DOHH2 (cell line): Measurements from ENCODE around the gene HLX.

Experiments used
- H3F3A ChIP-seq: fragments of 200-600 bp; sonication (generic), shearing (Covaris generic); 2 replicates; pipeline ENCODE4 v1.6.0; 2016; ENCODE audit warnings: antibody characterized with exemption, mild to moderate bottlenecking; ENCODE audit not compliant: control insufficient read depth, insufficient read depth
- H3K27ac ChIP-seq: fragments of 200-600 bp; sonication (generic); 2 replicates; pipeline ENCODE4 v1.5.1; 2014; ENCODE audit warnings: low read depth, mild to moderate bottlenecking, low read length, moderate library complexity
- H3K27me3 ChIP-seq: fragments of 200-600 bp; sonication (generic); 2 replicates; pipeline ENCODE4 v1.6.1; 2014; ENCODE audit warnings: mild to moderate bottlenecking, low read length, mixed read lengths; ENCODE audit not compliant: control insufficient read depth
- H3K36me3 ChIP-seq: fragments of 200-600 bp; sonication (generic); 2 replicates; pipeline ENCODE4 v1.6.1; 2014; ENCODE audit warnings: mild to moderate bottlenecking, low read length, moderate library complexity, mixed read lengths; ENCODE audit not compliant: control insufficient read depth
- H3K4me1 ChIP-seq: fragments of 200-600 bp; sonication (generic); 2 replicates; pipeline ENCODE4 v1.6.1; 2014; ENCODE audit warnings: mild to moderate bottlenecking, low read length, mixed read lengths; ENCODE audit not compliant: control insufficient read depth
- H3K4me2 ChIP-seq: fragments of 200-600 bp; sonication (generic); 2 replicates; pipeline ENCODE4 v1.6.0; 2014; ENCODE audit warnings: mild to moderate bottlenecking, low read length, moderate library complexity
- H3K4me3 ChIP-seq: fragments of 200-600 bp; sonication (generic); 2 replicates; pipeline ENCODE4 v1.5.1; 2014; ENCODE audit warnings: mild to moderate bottlenecking, low read length, mixed read lengths
- H3K79me2 ChIP-seq: fragments of 200-600 bp; sonication (generic); 2 replicates; pipeline ENCODE4 v1.6.1; 2014; ENCODE audit warnings: mild to moderate bottlenecking, low read length, mixed read lengths; ENCODE audit not compliant: control insufficient read depth
- H3K9me2 ChIP-seq: fragments of 200-600 bp; sonication (generic); replicated peaks from 2 replicates; pipeline ENCODE4 v1.6.1; 2014; ENCODE audit warnings: mild to moderate bottlenecking, low read length, mixed read lengths; ENCODE audit not compliant: control insufficient read depth
- H3K9me3 ChIP-seq: fragments of 200-600 bp; sonication (generic); 2 replicates; pipeline ENCODE4 v1.6.1; 2014; ENCODE audit warnings: antibody characterized with exemption, low read length, mixed read lengths; ENCODE audit not compliant: control insufficient read depth, insufficient read depth
- H4K20me1 ChIP-seq: fragments of 200-600 bp; sonication (generic); 2 replicates; pipeline ENCODE4 v1.6.0; 2014; ENCODE audit warnings: low read depth, mild to moderate bottlenecking, antibody characterized with exemption, low read length, moderate library complexity; ENCODE audit not compliant: control insufficient read depth, insufficient read depth
- CTCF ChIP-seq: fragments of 200-600 bp; sonication (generic); IDR thresholded peaks from one replicate; pipeline ENCODE4 v1.5.1; 2014; ENCODE audit warnings: antibody characterized with exemption, mild to moderate bottlenecking, low read depth, low read length; ENCODE audit not compliant: poor library complexity, severe bottlenecking
- EZH2phosphoT487 ChIP-seq: fragments of 200-600 bp; sonication (generic); IDR thresholded peaks from 2 replicates; pipeline ENCODE4 v1.6.1; 2017; ENCODE audit warnings: borderline replicate concordance, mild to moderate bottlenecking, antibody characterized with exemption, low read length, moderate library complexity, mixed read lengths

Gene HLX

GRCh38 chr1:220878191-220879075 lies 810 bp upstream of the HLX start:
- peak overlapping the region; percentile 40 for H3K4me3 ChIP-seq
- peaks cover 63% of the 10 kb centered on the region for H3K27me3 ChIP-seq
- H3F3A ChIP-seq = no peaks in the 10 kb centered on the region
- no peaks in the 10 kb centered on the region for H3K79me2 ChIP-seq
- no peaks in the 10 kb centered on the region for H3K36me3 ChIP-seq
- H3K4me2 ChIP-seq = peak overlapping the region; percentile 55
- H4K20me1 ChIP-seq = no peaks in the 10 kb centered on the region
- TF ChIP-seq EZH2phosphoT487 (peak; percentile 73; the same call in 1 of the 2 replicates), CTCF (no peak)
- no peaks in the 10 kb centered on the region for H3K9me3 ChIP-seq
- H3K27ac ChIP-seq = no peak overlapping the region
- peaks cover 25% of the 10 kb centered on the region for H3K4me1 ChIP-seq
- H3K9me2 ChIP-seq = no peaks in the 10 kb centered on the region

- Histone ChIP-seq H3K27me3 (peaks cover 63% of the 10 kb centered on the region), H4K20me1 (no peaks in the 10 kb centered on the region), H3K36me3 (no peaks in the 10 kb centered on the region), H3K27ac (no peak overlapping the region), H3K4me2 (peak overlapping the region; percentile 55), H3K9me2 (no peaks in the 10 kb centered on the region), H3K79me2 (no peaks in the 10 kb centered on the region), H3F3A (no peaks in the 10 kb centered on the region), H3K4me1 (peaks cover 25% of the 10 kb centered on the region), H3K9me3 (no peaks in the 10 kb centered on the region), H3K4me3 (peak overlapping the region; percentile 40)
- TF ChIP-seq CTCF (no peak), EZH2phosphoT487 (peak; percentile 86; the same call in 1 of the 2 replicates)
Measured at GRCh38 chr1:220879509-220880361, 492 bp downstream of the HLX start.

GRCh38 chr1:220880362-220880670 lies 1.1 kb downstream of the HLX start:
- no peak for TF ChIP-seq CTCF
- no peak for TF ChIP-seq EZH2phosphoT487
- Histone ChIP-seq H3K9me2 (no peaks in the 10 kb centered on the region), H3K9me3 (no peaks in the 10 kb centered on the region)

More at GRCh38 chr1:220880362-220880670, 1.1 kb downstream of the HLX start:
- Histone ChIP-seq H3K4me2 (peak overlapping the region; percentile 55), H3K4me1 (peaks cover 25% of the 10 kb centered on the region), H3K79me2 (no peaks in the 10 kb centered on the region), H3K27me3 (peaks cover 62% of the 10 kb centered on the region), H3K27ac (no peak overlapping the region), H3F3A (no peaks in the 10 kb centered on the region), H4K20me1 (no peaks in the 10 kb centered on the region), H3K36me3 (no peaks in the 10 kb centered on the region), H3K4me3 (peak overlapping the region; percentile 40; the same call in 1 of the 2 replicates)
